IMR-90 (cell line): ENCODE measurements around the gene MTF1. TPM values are rescaled to one million over a fixed set of nuclear protein-coding genes. Genes with fewer than 3 reads are reported as not detected.

Source experiments
- ATAC-seq: fragments of 200-7000 bp; cut with Tn5 transposase; 2 replicates; pipeline ENCODE4 v1.9.1; 2020; ENCODE audit warnings: low read depth, mild to moderate bottlenecking, moderate library complexity
- BruUV-seq: library from RNA; stranded (reverse); fragments of 400-500 nt; replicated peaks from 2 replicates; lab custom pipeline; 2021; lab: Mats Ljungman, UMichigan
- CTCF ChIA-PET: fragments of 300-600 bp; formaldehyde crosslinking; extraction: SDS; loops from one replicate; lab custom pipeline; 2021; ENCODE audit warnings: antibody characterized with exemption; lab: Yijun Ruan, JAX
- POLR2A ChIA-PET: fragments of 300-600 bp; sonication (Branson Sonifier 250); formaldehyde crosslinking; loops from one replicate; lab custom pipeline; 2022; ENCODE audit warnings: antibody characterized with exemption; ENCODE audit not compliant: unreplicated experiment; lab: Charles Lee
- DNase-seq: peaks from one replicate; pipeline ENCODE4 v3.0.0; 2013
- H2AFZ ChIP-seq: replicated peaks from 2 replicates; pipeline ENCODE3; 2013; ENCODE audit warnings: low read length, mild to moderate bottlenecking; ENCODE audit not compliant: poor library complexity
- H2AK5ac ChIP-seq: 2 replicates; pipeline ENCODE4 v1.6.1; 2013; ENCODE audit warnings: low read depth, low read length, inconsistent platforms
- H2AK9ac ChIP-seq: replicated peaks from 2 replicates; pipeline ENCODE3; 2013; ENCODE audit warnings: mild to moderate bottlenecking, low read depth, low read length, moderate library complexity; ENCODE audit not compliant: poor library complexity
- H2BK120ac ChIP-seq: 2 replicates; pipeline ENCODE4 v1.6.1; 2013; ENCODE audit warnings: low read depth, low read length, inconsistent platforms
- H2BK15ac ChIP-seq: 3 replicates; pipeline ENCODE4 v1.6.1; 2013; ENCODE audit warnings: low read depth, low read length, inconsistent platforms
- H2BK20ac ChIP-seq: 2 replicates; pipeline ENCODE4 v1.6.1; 2013; ENCODE audit warnings: low read depth, mild to moderate bottlenecking, inconsistent platforms, low read length, moderate library complexity
- H2BK5ac ChIP-seq: 2 replicates; pipeline ENCODE4 v1.6.1; 2013; ENCODE audit warnings: mild to moderate bottlenecking, low read depth, low read length, inconsistent platforms; ENCODE audit not compliant: poor library complexity, severe bottlenecking
- H3K14ac ChIP-seq: replicated peaks from 2 replicates; pipeline ENCODE4 v1.6.1; 2013; ENCODE audit warnings: low read depth, low read length, inconsistent platforms
- H3K18ac ChIP-seq: 2 replicates; pipeline ENCODE4 v1.6.1; 2013; ENCODE audit warnings: low read depth, low read length, control low read depth
- H3K23ac ChIP-seq: 2 replicates; pipeline ENCODE4 v1.6.1; 2013; ENCODE audit warnings: low read depth, low read length, inconsistent platforms
- H3K27ac ChIP-seq: 2 replicates; pipeline ENCODE4 v1.5.1; 2013; ENCODE audit warnings: mild to moderate bottlenecking, control low read depth, low read length; ENCODE audit not compliant: insufficient read depth
- H3K27me3 ChIP-seq: 2 replicates; pipeline ENCODE4 v1.6.1; 2013; ENCODE audit warnings: low read length; ENCODE audit not compliant: control insufficient read depth, insufficient read depth
- H3K36me3 ChIP-seq: 2 replicates; pipeline ENCODE4 v1.6.1; 2013; ENCODE audit warnings: low read length, mixed read lengths; ENCODE audit not compliant: control insufficient read depth, insufficient read depth
- H3K4ac ChIP-seq: 2 replicates; pipeline ENCODE4 v1.6.1; 2013; ENCODE audit warnings: low read depth, low read length, inconsistent platforms
- H3K4me1 ChIP-seq: 2 replicates; pipeline ENCODE4 v1.6.1; 2013; ENCODE audit warnings: low read length, mixed read lengths; ENCODE audit not compliant: control insufficient read depth, insufficient read depth
- H3K4me2 ChIP-seq: 2 replicates; pipeline ENCODE4 v1.6.1; 2013; ENCODE audit warnings: low read depth, mild to moderate bottlenecking, control low read depth, low read length, moderate library complexity
- H3K4me3 ChIP-seq: 2 replicates; pipeline ENCODE4 v1.5.1; 2013; ENCODE audit warnings: low read depth, mild to moderate bottlenecking, control low read depth, low read length, moderate library complexity; ENCODE audit not compliant: insufficient read depth
- H3K56ac ChIP-seq: 2 replicates; pipeline ENCODE4 v1.6.1; 2013; ENCODE audit warnings: low read length, inconsistent platforms; ENCODE audit not compliant: insufficient read depth; ENCODE audit errors: extremely low read depth
- H3K79me1 ChIP-seq, 2 experiments: 2 replicates each; pipeline ENCODE4 v1.6.1; 2013; ENCODE audit warnings: low read length in 2 of 2, inconsistent platforms in 1 of 2, low read depth in 1 of 2
- H3K9ac ChIP-seq: 2 replicates; pipeline ENCODE4 v1.6.1; 2013; ENCODE audit warnings: low read depth, low read length, control low read depth
- H3K9me1 ChIP-seq: 2 replicates; pipeline ENCODE4 v1.6.1; 2013; ENCODE audit warnings: low read length, inconsistent platforms; ENCODE audit not compliant: insufficient read depth
- H3K9me3 ChIP-seq: 2 replicates; pipeline ENCODE4 v1.6.1; 2013; ENCODE audit warnings: low read length; ENCODE audit not compliant: control insufficient read depth, insufficient read depth
- H4K20me1 ChIP-seq: 2 replicates; pipeline ENCODE4 v1.6.1; 2013; ENCODE audit warnings: low read length, inconsistent platforms; ENCODE audit not compliant: insufficient read depth
- H4K5ac ChIP-seq: 2 replicates; pipeline ENCODE4 v1.6.1; 2013; ENCODE audit warnings: mild to moderate bottlenecking, low read depth, low read length, control low read depth
- H4K8ac ChIP-seq, 2 experiments: 2 replicates each; pipeline ENCODE4 v1.6.1; 2013; ENCODE audit warnings: low read depth in 2 of 2, low read length in 2 of 2, control low read depth in 1 of 2, inconsistent platforms in 1 of 2
- H4K91ac ChIP-seq: 2 replicates; pipeline ENCODE4 v1.6.1; 2013; ENCODE audit warnings: low read depth, low read length, inconsistent platforms; ENCODE audit not compliant: insufficient read depth
- FOS ChIP-seq: fragments of 150-350 bp; IDR thresholded peaks from 2 replicates; pipeline ENCODE4 v1.6.1; 2016; ENCODE audit warnings: low read depth, low read length
- MAZ ChIP-seq: IDR thresholded peaks from 2 replicates; pipeline ENCODE4 v1.6.1; 2012; ENCODE audit warnings: low read depth, mild to moderate bottlenecking, low read length, improper control_type of control experiment, moderate library complexity, borderline replicate concordance
- RAD21 ChIP-seq: IDR thresholded peaks from 2 replicates; pipeline ENCODE4 v1.6.1; 2012; ENCODE audit warnings: low read length, improper control_type of control experiment
- RCOR1 ChIP-seq: IDR thresholded peaks from 2 replicates; pipeline ENCODE4 v1.6.1; 2012; ENCODE audit warnings: mild to moderate bottlenecking, low read length, improper control_type of control experiment; ENCODE audit not compliant: insufficient replicate concordance
- SMC3 ChIP-seq: fragments of 150-350 bp; IDR thresholded peaks from 2 replicates; pipeline ENCODE4 v1.6.1; 2016; ENCODE audit warnings: low read depth, mild to moderate bottlenecking, antibody characterized with exemption, low read length, moderate library complexity
- WGBS, 2 experiments: methylation state at CpG; one replicate each; pipeline versions ENCODE4 v1.1.5 to v1.1.7; 2013; ENCODE audit warnings: missing lambda C conversion rate in 2 of 2; ENCODE audit not compliant: insufficient read length in 1 of 2; ENCODE audit errors: extremely low coverage in 2 of 2; 5-methylcytosine and 5-hydroxymethylcytosine counted together
- dilution Hi-C: fragments of 300-500 bp; cut with HindIII; formaldehyde crosslinking; loops from one replicate; pipeline ENCODE4 v1.14.3; 2018; ENCODE audit warnings: low sequenced_read_pairs; ENCODE audit not compliant: unreplicated experiment
- in situ Hi-C: fragments of 300-500 bp; cut with MboI; formaldehyde crosslinking; loops from 3 replicates; pipeline ENCODE4 v1.14.3; 2019; ENCODE audit warnings: low sequenced_read_pairs, inconsistent platforms, mixed read lengths
- intact Hi-C: fragments of 100-400 bp; cut with micrococcal nuclease; formaldehyde crosslinking; loops from 2 replicates; pipeline ENCODE4 v1.10.0; 2022
- polyA plus RNA-seq, 3 experiments: library from polyadenylated mRNA; depleted of rRNA; stranded (reverse); fragments of >200 nt; gene quantifications; 2 replicates each; pipeline ENCODE4 v1.2.3, GENCODE V29; 2012; ENCODE audit warnings: low replicate concordance in 1 of 3
- total RNA-seq: library from RNA; depleted of rRNA; stranded (reverse); fragments of >200 nt; gene quantifications from 2 replicates; pipeline ENCODE4 v1.2.3, GENCODE V29; 2012
- TF ChIP-seq, protein P1 (sequence below): fragments of 150-350 bp; IDR thresholded peaks from 2 replicates; pipeline ENCODE4 v1.6.1; 2016; ENCODE audit warnings: low read depth, mild to moderate bottlenecking, low read length, moderate library complexity, borderline replicate concordance

MTF1 gene
- total and polyA plus RNA-seq, 2 of the 4 experiments (the other 2 are of a cell fraction): 2.3 to 4.7 TPM

DNA sequence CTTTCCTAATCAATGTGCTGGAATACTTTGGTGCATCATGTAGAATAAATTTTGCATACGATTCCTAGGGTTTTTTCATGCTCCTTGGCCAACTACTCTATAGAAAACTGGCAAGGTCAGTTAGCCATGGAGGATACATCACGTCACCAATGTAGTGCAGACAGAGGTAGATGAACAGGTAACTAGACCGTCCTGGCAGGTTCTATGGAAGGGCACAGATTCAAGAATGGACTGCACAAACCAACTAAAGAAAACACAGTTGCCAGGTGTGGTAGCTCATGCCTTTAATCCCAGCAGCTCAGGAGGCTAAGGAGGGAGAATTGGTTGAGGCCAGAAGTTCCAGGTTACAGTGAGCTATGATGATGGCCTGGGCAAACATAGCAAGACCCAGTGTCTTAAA lies 9.9 kb downstream of the MTF1 start:
- ChIA-PET CTCF (no interaction called here), POLR2A (no interaction called here)
- Histone ChIP-seq H4K91ac (no peak overlapping the region), H2BK5ac (no peak overlapping the region), H4K20me1 (peaks cover 21% of the 10 kb centered on the region; the same call in 1 of the 2 replicates), H2BK20ac (no peak overlapping the region), H3K9me3 (no peaks in the 10 kb centered on the region), H3K4me2 (no peak overlapping the region), H3K27me3 (no peaks in the 10 kb centered on the region), H3K4ac (no peak overlapping the region), H3K23ac (no peak overlapping the region), H2BK120ac (no peak overlapping the region), H3K9ac (no peak overlapping the region), H3K27ac (no peak overlapping the region), H3K18ac (no peak overlapping the region), H4K5ac (no peak overlapping the region), H3K4me3 (no peak overlapping the region), H2AFZ (no peak overlapping the region), H3K4me1 (peaks cover 4% of the 10 kb centered on the region; the same call in 1 of the 2 replicates), H2AK9ac (no peak overlapping the region), H2AK5ac (no peak overlapping the region), H3K9me1 (peaks cover 7% of the 10 kb centered on the region), H3K36me3 (peaks cover 8% of the 10 kb centered on the region), H3K56ac (no peak overlapping the region), H3K79me1 (peaks cover 49 to 79% of the 10 kb centered on the region in 2 experiments), H4K8ac (no peak overlapping the region), H2BK15ac (no peak overlapping the region), H3K14ac (no peak overlapping the region)
- in situ Hi-C loops (no loop called here), intact Hi-C loops (no loop called here), dilution Hi-C loops (no loop called here)
- no peak for TF ChIP-seq FOS
- TF ChIP-seq RAD21: no peak
- TF ChIP-seq, protein P1, sequence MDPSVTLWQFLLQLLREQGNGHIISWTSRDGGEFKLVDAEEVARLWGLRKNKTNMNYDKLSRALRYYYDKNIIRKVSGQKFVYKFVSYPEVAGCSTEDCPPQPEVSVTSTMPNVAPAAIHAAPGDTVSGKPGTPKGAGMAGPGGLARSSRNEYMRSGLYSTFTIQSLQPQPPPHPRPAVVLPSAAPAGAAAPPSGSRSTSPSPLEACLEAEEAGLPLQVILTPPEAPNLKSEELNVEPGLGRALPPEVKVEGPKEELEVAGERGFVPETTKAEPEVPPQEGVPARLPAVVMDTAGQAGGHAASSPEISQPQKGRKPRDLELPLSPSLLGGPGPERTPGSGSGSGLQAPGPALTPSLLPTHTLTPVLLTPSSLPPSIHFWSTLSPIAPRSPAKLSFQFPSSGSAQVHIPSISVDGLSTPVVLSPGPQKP: no peak
- no peak for TF ChIP-seq MAZ
- no peak for TF ChIP-seq RCOR1
- TF ChIP-seq SMC3: no peak
- DNase-seq: no peak
- ATAC-seq: no peak
- WGBS, 2 experiments: no CpG with 5 or more reads among the region's 3 CpGs
- BruUV-seq: no TSS peak
